HL-60 (cell line): ENCODE data around the gene NUDT14.

Experiments used
- POLR2AphosphoS5 ChIP-seq: IDR thresholded peaks from 2 replicates; pipeline ENCODE4 v1.6.1; 2012; ENCODE audit warnings: low read depth
- TF ChIP-seq, protein P1 (sequence below): IDR thresholded peaks from one replicate; pipeline ENCODE4 v1.5.1; 2011; ENCODE audit warnings: low read length, control low read depth, inconsistent platforms; ENCODE audit not compliant: insufficient read depth
- TF ChIP-seq, protein P2 (sequence below): IDR thresholded peaks from 2 replicates; pipeline ENCODE4 v1.6.1; 2012; ENCODE audit warnings: low read depth; ENCODE audit not compliant: insufficient replicate concordance

DNA sequence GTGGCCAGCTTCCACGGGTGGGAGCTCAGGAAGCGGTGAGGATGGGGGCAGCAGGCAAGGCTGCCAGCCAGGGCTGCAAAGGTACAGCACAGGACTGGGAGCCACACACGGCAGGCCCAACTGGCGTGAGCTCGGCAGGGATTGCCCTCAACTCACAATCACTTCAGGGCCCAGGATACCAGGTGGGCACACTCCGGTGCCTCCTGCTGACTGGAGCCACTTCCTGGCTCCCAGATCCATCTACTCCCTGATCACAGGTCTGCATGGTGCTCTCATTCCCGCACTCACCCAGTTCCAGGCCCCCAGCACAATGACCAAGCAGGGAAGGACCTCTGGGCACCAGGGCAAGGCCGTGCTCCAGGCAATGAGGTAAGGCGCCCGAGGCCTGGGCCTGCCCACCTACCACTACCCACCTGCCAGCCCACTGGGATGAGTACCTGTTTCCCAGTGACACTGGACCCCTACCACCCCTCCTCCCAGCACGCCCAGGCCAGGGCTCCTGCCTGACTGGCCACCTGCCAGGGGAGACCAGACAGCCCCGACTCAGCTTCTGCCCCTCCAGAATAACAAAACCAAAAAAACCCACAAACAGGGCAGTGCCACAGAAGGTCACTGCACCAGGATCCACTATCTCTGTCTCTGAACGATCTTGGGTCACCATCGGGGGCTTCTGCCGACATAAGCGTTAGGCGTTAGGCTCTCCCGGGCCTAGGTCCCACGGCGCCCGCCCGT, 14.4 kb downstream of the NUDT14 start:
- TF ChIP-seq, protein P1, sequence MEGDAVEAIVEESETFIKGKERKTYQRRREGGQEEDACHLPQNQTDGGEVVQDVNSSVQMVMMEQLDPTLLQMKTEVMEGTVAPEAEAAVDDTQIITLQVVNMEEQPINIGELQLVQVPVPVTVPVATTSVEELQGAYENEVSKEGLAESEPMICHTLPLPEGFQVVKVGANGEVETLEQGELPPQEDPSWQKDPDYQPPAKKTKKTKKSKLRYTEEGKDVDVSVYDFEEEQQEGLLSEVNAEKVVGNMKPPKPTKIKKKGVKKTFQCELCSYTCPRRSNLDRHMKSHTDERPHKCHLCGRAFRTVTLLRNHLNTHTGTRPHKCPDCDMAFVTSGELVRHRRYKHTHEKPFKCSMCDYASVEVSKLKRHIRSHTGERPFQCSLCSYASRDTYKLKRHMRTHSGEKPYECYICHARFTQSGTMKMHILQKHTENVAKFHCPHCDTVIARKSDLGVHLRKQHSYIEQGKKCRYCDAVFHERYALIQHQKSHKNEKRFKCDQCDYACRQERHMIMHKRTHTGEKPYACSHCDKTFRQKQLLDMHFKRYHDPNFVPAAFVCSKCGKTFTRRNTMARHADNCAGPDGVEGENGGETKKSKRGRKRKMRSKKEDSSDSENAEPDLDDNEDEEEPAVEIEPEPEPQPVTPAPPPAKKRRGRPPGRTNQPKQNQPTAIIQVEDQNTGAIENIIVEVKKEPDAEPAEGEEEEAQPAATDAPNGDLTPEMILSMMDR, result no peak
- TF ChIP-seq POLR2AphosphoS5, result no peak
- TF ChIP-seq, protein P2, sequence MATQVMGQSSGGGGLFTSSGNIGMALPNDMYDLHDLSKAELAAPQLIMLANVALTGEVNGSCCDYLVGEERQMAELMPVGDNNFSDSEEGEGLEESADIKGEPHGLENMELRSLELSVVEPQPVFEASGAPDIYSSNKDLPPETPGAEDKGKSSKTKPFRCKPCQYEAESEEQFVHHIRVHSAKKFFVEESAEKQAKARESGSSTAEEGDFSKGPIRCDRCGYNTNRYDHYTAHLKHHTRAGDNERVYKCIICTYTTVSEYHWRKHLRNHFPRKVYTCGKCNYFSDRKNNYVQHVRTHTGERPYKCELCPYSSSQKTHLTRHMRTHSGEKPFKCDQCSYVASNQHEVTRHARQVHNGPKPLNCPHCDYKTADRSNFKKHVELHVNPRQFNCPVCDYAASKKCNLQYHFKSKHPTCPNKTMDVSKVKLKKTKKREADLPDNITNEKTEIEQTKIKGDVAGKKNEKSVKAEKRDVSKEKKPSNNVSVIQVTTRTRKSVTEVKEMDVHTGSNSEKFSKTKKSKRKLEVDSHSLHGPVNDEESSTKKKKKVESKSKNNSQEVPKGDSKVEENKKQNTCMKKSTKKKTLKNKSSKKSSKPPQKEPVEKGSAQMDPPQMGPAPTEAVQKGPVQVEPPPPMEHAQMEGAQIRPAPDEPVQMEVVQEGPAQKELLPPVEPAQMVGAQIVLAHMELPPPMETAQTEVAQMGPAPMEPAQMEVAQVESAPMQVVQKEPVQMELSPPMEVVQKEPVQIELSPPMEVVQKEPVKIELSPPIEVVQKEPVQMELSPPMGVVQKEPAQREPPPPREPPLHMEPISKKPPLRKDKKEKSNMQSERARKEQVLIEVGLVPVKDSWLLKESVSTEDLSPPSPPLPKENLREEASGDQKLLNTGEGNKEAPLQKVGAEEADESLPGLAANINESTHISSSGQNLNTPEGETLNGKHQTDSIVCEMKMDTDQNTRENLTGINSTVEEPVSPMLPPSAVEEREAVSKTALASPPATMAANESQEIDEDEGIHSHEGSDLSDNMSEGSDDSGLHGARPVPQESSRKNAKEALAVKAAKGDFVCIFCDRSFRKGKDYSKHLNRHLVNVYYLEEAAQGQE, result no peak
